Measurements from ENCODE around the gene TULP1.

TULP1 gene

DNA sequence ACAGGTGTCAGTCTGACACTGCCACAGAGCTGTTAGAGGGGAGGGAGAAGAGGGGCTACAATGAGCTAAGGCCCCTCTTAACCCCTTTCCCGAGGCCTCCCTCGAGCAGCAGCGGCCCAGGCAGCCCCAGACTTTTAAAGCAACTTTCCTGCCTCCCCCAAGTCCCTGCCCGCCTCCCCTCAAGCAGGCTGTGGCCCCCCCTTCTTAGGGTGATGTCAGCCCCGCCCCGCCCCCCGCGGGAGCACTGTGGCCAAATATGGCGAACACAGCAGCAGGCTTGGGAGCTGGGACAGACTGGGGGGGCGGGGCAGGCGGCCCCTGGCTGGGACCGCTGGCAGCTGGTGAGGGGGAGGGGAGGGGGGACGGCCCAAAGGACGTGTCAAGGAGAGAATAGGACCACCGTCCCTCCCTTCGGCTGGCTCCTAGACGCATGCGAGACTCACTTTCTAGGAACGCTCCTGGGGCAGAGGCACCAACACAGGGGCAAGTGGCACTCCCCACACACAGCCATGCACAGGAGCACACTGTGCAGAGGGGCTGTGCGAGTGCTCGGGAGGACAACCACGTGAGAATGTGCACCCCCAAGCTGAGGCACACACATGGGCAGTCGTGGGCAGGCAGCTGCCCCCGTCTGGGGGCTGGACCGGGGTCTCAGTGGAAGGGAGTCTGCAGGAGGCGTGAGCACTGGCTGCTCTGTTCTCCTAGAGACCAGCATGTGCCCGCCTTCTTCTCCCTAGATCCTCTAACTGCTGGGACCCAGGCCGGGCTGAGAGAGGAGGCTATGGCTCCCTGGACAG, 22.5 kb downstream of the TULP1 start:
- TF ChIP-seq EGR1 (IDR thresholded peaks at IDR 0.05) (no peak), RAD21 (IDR thresholded peaks at IDR 0.05; ENCODE audit: low read depth) (no peak), TAF1 (IDR thresholded peaks at IDR 0.05; ENCODE audit: low read depth) (no peak), YY1 (IDR thresholded peaks at IDR 0.05; ENCODE audit: low read depth) (peak; percentile 73), TCF12 (IDR thresholded peaks at IDR 0.05; ENCODE audit: low read depth) (peak; percentile 57; the same call in 1 of the 2 replicates), ZBTB7A (IDR thresholded peaks at IDR 0.05; ENCODE audit: low read depth) (no peak; the same call in 1 of the 2 replicates), REST (IDR thresholded peaks at IDR 0.05; ENCODE audit: low read depth) (no peak), NFIC (IDR thresholded peaks at IDR 0.05) (no peak), TEAD4 (IDR thresholded peaks at IDR 0.05) (no peak), EP300 (IDR thresholded peaks at IDR 0.05; ENCODE audit: borderline replicate concordance) (peak; percentile 78), CREB1 (IDR thresholded peaks at IDR 0.05; ENCODE audit: low read depth) (peak; percentile 45; the same call in 1 of the 2 replicates), FOXM1 (IDR thresholded peaks at IDR 0.05; ENCODE audit: borderline replicate concordance, low read depth) (no peak), MAX (IDR thresholded peaks at IDR 0.05) (peak; percentile 54; the same call in 1 of the 2 replicates), CEBPB (IDR thresholded peaks at IDR 0.05) (no peak)
- TF ChIP-seq, protein P1, sequence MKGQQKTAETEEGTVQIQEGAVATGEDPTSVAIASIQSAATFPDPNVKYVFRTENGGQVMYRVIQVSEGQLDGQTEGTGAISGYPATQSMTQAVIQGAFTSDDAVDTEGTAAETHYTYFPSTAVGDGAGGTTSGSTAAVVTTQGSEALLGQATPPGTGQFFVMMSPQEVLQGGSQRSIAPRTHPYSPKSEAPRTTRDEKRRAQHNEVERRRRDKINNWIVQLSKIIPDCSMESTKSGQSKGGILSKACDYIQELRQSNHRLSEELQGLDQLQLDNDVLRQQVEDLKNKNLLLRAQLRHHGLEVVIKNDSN (IDR thresholded peaks at IDR 0.05): no peak

DNA sequence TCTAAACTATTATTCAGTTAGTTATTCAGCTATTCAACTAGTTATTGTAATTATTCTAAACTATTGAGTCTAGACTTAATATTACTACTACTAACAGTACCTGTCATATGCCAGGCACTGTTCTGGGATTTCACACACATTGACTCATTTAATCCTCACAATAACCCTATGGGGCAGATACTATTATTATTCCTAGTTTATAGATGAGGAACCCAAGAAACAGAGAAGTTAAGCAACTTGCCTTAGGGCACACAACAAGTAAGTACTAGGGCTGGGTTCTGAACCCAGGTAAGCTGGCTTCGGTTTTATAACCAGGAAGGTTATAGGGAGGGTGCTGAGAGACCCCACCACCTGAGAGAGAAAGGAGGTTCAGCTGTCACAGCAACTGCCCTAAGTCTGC, 23.6 kb downstream of the TULP1 start:
- TF ChIP-seq EP300 (IDR thresholded peaks at IDR 0.05; ENCODE audit: borderline replicate concordance) (no peak), MAX (IDR thresholded peaks at IDR 0.05) (no peak), TCF12 (IDR thresholded peaks at IDR 0.05; ENCODE audit: low read depth) (no peak), EGR1 (IDR thresholded peaks at IDR 0.05) (no peak), RAD21 (IDR thresholded peaks at IDR 0.05; ENCODE audit: low read depth) (no peak)
- TF ChIP-seq, protein P1 (IDR thresholded peaks at IDR 0.05): no peak

DNA sequence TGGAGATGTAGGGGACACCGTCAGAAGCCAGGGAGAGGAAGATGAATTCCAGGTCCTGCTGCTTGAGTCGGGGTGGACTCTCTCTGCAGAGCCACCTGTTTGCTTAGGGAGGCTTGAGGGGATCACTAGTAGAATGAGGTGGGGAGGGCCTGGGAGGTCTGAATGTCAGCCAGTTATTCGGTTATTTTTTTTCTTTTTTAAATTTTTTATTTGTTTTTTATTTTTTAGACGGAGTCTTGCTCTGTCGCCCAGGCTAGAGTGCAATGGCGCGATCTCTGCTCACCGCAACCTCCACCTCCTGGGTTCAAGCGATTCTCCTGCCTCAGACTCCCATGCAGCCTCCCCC, 24.2 kb downstream of the TULP1 start:
- no peak for TF ChIP-seq EGR1 (IDR thresholded peaks at IDR 0.05)

GRCh38 chr6:35487658-35488516, 24.8 kb downstream of the TULP1 start:
- TF ChIP-seq TEAD4 (IDR thresholded peaks at IDR 0.05) (no peak), REST (IDR thresholded peaks at IDR 0.05; ENCODE audit: low read depth) (no peak), RAD21 (IDR thresholded peaks at IDR 0.05; ENCODE audit: low read depth) (no peak), FOXM1 (IDR thresholded peaks at IDR 0.05; ENCODE audit: borderline replicate concordance, low read depth) (no peak), CREB1 (IDR thresholded peaks at IDR 0.05; ENCODE audit: low read depth) (no peak), CEBPB (IDR thresholded peaks at IDR 0.05) (no peak)
- TF ChIP-seq, protein P1 (IDR thresholded peaks at IDR 0.05): no peak

GRCh38 chr6:35486005-35486925, 26.4 kb downstream of the TULP1 start:
- TF ChIP-seq YY1 (IDR thresholded peaks at IDR 0.05; ENCODE audit: low read depth) (peak; percentile 66; the same call in 1 of the 2 replicates), CREB1 (IDR thresholded peaks at IDR 0.05; ENCODE audit: low read depth) (peak; percentile 64; the same call in 1 of the 2 replicates), TCF12 (IDR thresholded peaks at IDR 0.05; ENCODE audit: low read depth) (peak; percentile 94), EGR1 (IDR thresholded peaks at IDR 0.05) (peak; percentile 70), REST (IDR thresholded peaks at IDR 0.05; ENCODE audit: low read depth) (no peak), NFIC (IDR thresholded peaks at IDR 0.05) (peak; percentile 83), CEBPB (IDR thresholded peaks at IDR 0.05) (no peak), MAX (IDR thresholded peaks at IDR 0.05) (peak; percentile 87), RAD21 (IDR thresholded peaks at IDR 0.05; ENCODE audit: low read depth) (peak; percentile 14; the same call in 1 of the 2 replicates), ZBTB7A (IDR thresholded peaks at IDR 0.05; ENCODE audit: low read depth) (peak; percentile 99), FOXM1 (IDR thresholded peaks at IDR 0.05; ENCODE audit: borderline replicate concordance, low read depth) (no peak; the same call in 1 of the 2 replicates), TAF1 (IDR thresholded peaks at IDR 0.05; ENCODE audit: low read depth) (peak; percentile 81), TEAD4 (IDR thresholded peaks at IDR 0.05) (peak; percentile 82), EP300 (IDR thresholded peaks at IDR 0.05; ENCODE audit: borderline replicate concordance) (peak; percentile 87)
- TF ChIP-seq, protein P1 (IDR thresholded peaks at IDR 0.05): peak; percentile 37; the same call in 1 of the 2 replicates

Data from Ishikawa (cell line).